Left lung (tissue), 10 donors: ENCODE results near the gene PIGA. TPM values are rescaled to one million over a fixed set of nuclear protein-coding genes. Genes with fewer than 3 reads are reported as not detected.
A peak's percentile ranks its signal among the peaks of the same experiment; 100 is the strongest.

Source experiments
- ATAC-seq: fragments of 200-7000 bp; cut with Tn5 transposase; one replicate; pipeline ENCODE4 v1.9.1; 2020; ENCODE audit warnings: moderate library complexity
- DNase-seq, 4 donors: peaks; one replicate each; pipeline ENCODE4 v3.0.0-alpha.2; 2013 to 2020
- H3K27ac ChIP-seq, 2 donors: fragments of 200-600 bp; sonication (generic) in 1 of 2; one replicate each; pipeline versions ENCODE4 v1.5.0 to v1.8.0; 2020 to 2021
- H3K27me3 ChIP-seq, 2 donors: fragments of 200-600 bp; sonication (generic) in 1 of 2; one replicate each; pipeline versions ENCODE4 v1.5.0 to v1.8.0; 2020 to 2021
- H3K36me3 ChIP-seq, 2 donors: fragments of 200-600 bp; sonication (generic) in 1 of 2; one replicate each; pipeline versions ENCODE4 v1.5.0 to v1.8.0; 2020 to 2021
- H3K4me1 ChIP-seq, 2 donors: fragments of 200-600 bp; one replicate each; pipeline ENCODE4 v1.8.0; 2021
- H3K4me3 ChIP-seq, 2 donors: fragments of 200-600 bp; sonication (generic) in 1 of 2; one replicate each; pipeline versions ENCODE4 v1.5.0 to v1.8.0; 2020 to 2021; ENCODE audit warnings: mild to moderate bottlenecking in 1 of 2
- H3K9me3 ChIP-seq, 2 donors: fragments of 200-600 bp; sonication (generic) in 1 of 2; one replicate each; pipeline versions ENCODE4 v1.5.0 to v1.8.0; 2020 to 2021
- CTCF ChIP-seq, 2 donors: fragments of 200-600 bp; sonication (generic) in 1 of 2; IDR thresholded peaks; one replicate each; pipeline versions ENCODE4 v1.5.0 to v1.8.0; 2021; ENCODE audit warnings: antibody characterized with exemption in 2 of 2
- intact Hi-C, 2 donors: fragments of 100-400 bp; cut with DNase I; formaldehyde crosslinking; loops; one replicate each; pipeline versions ENCODE4 v1.11.2 to v1.14.2; 2022
- polyA plus RNA-seq, 6 donors: library from polyadenylated mRNA; unstranded; fragments of 120-200 nt; gene quantifications; one replicate each; pipeline ENCODE4 v1.2.1, GENCODE V29; 2013; ENCODE audit not compliant: insufficient read length in 6 of 6
- total RNA-seq, 2 donors: library from RNA; stranded (reverse); fragmentation: NEBNext Ultra II Directional; extraction: Animal tissue kit (Norgen Biotek cat#: 25700); gene quantifications; one replicate each; pipeline ENCODE4 v1.2.1, GENCODE V29; 2021
- donor health status: DM: no; HTN: yes; CAD: no.
- donor health status: DM: no; HTN: no; CAD: no.

The PIGA gene
- total and polyA plus RNA-seq, 8 donors = 21.8 to 103 (median 23.5) TPM

GRCh38 chrX:15322472-15322871 lies 12.9 kb downstream of the PIGA start:
- no peaks in the 10 kb centered on the region for H3K4me1 ChIP-seq
- peak; percentile 74 for ATAC-seq
- H3K27ac ChIP-seq = no peak overlapping the region
- H3K9me3 ChIP-seq = no peaks in the 10 kb centered on the region
- peaks cover 0 to 6% of the 10 kb centered on the region in 2 donors for H3K36me3 ChIP-seq
- H3K4me3 ChIP-seq = no peak overlapping the region
- DNase-seq = no peak
- no peak for TF ChIP-seq CTCF (IDR thresholded peaks at IDR 0.05)
- peaks cover 0 to 4% of the 10 kb centered on the region in 2 donors for H3K27me3 ChIP-seq
- intact Hi-C loops = no loop called here

GRCh38 chrX:15322072-15322471 lies 13.3 kb downstream of the PIGA start:
- Histone ChIP-seq H3K27ac (peak overlapping the region in 1 of 2 donors; percentile 73), H3K4me3 (no peak overlapping the region), H3K4me1 (no peaks in the 10 kb centered on the region), H3K9me3 (no peaks in the 10 kb centered on the region), H3K36me3 (peaks cover 0 to 6% of the 10 kb centered on the region in 2 donors), H3K27me3 (peaks cover 0 to 4% of the 10 kb centered on the region in 2 donors)
- TF ChIP-seq CTCF (IDR thresholded peaks at IDR 0.05) = no peak
- intact Hi-C loops = no loop called here
- DNase-seq = no peak
- ATAC-seq = peak; percentile 47

GRCh38 chrX:15321447-15321846 lies 13.9 kb downstream of the PIGA start:
- H3K4me1 ChIP-seq = no peaks in the 10 kb centered on the region
- H3K9me3 ChIP-seq = no peaks in the 10 kb centered on the region
- H3K27me3 ChIP-seq = peaks cover 0 to 4% of the 10 kb centered on the region in 2 donors
- no peak for TF ChIP-seq CTCF (IDR thresholded peaks at IDR 0.05)
- peaks cover 0 to 6% of the 10 kb centered on the region in 2 donors for H3K36me3 ChIP-seq
- ATAC-seq = no peak
- peak overlapping the region in 1 of 2 donors; percentile 73 for H3K27ac ChIP-seq
- no peak overlapping the region for H3K4me3 ChIP-seq
- DNase-seq = no peak
- intact Hi-C loops = no loop called here

GRCh38 chrX:15320297-15320696 lies 15.0 kb downstream of the PIGA start:
- no peak for TF ChIP-seq CTCF (IDR thresholded peaks at IDR 0.05)
- intact Hi-C loops = no loop called here
- no peaks in the 10 kb centered on the region for H3K27me3 ChIP-seq
- H3K4me1 ChIP-seq = no peaks in the 10 kb centered on the region
- peaks cover 0 to 6% of the 10 kb centered on the region in 2 donors for H3K36me3 ChIP-seq
- H3K27ac ChIP-seq = no peak overlapping the region
- ATAC-seq (no peak), DNase-seq (no peak)
- no peak overlapping the region for H3K4me3 ChIP-seq
- no peaks in the 10 kb centered on the region for H3K9me3 ChIP-seq

GRCh38 chrX:15319075-15319474 lies 16.2 kb downstream of the PIGA start:
- Histone ChIP-seq H3K27ac (no peak overlapping the region), H3K27me3 (no peaks in the 10 kb centered on the region), H3K36me3 (no peaks in the 10 kb centered on the region), H3K4me3 (no peak overlapping the region), H3K4me1 (no peaks in the 10 kb centered on the region), H3K9me3 (no peaks in the 10 kb centered on the region)
- intact Hi-C loops = no loop called here
- TF ChIP-seq CTCF (IDR thresholded peaks at IDR 0.05) = no peak
- ATAC-seq (no peak), DNase-seq (no peak)
